NAMALWA (cell line): ENCODE results near the gene IL21R.

Source experiments
- DNase-seq: peaks from one replicate; pipeline ENCODE4 v3.0.0-alpha.2; 2015; ENCODE audit warnings: low spot score

Gene IL21R

GRCh38 chr16:27489421-27489820 is 87.4 kb downstream of the IL21R start:
- DNase-seq, result no peak

GRCh38 chr16:27489906-27490305 is 87.9 kb downstream of the IL21R start:
- no peak for DNase-seq

- DNase-seq, result no peak
Measured at GRCh38 chr16:27491894-27492587, 90.1 kb downstream of the IL21R start.

GRCh38 chr16:27492588-27492979 is 90.6 kb downstream of the IL21R start:
- no peak for DNase-seq

- no peak for DNase-seq
Measured at GRCh38 chr16:27495191-27495590, 93.2 kb downstream of the IL21R start.

GRCh38 chr16:27498031-27498825 is 96.3 kb downstream of the IL21R start:
- no peak for DNase-seq

- no peak for DNase-seq
Measured at GRCh38 chr16:27498916-27499658, 97.1 kb downstream of the IL21R start.

- no peak for DNase-seq
Measured at GRCh38 chr16:27499659-27500055, 97.7 kb downstream of the IL21R start.

GRCh38 chr16:27500801-27501200 is 98.8 kb downstream of the IL21R start:
- DNase-seq, result no peak
